HG03159 (cell line): ENCODE measurements around the gene RCAN2.

Experiments
- ATAC-seq: cut with Tn5 transposase; IDR thresholded peaks from one replicate; pipeline ENCODE4 v1.9.1; 2021; ENCODE audit warnings: mild to moderate bottlenecking, moderate library complexity; ENCODE audit not compliant: unreplicated experiment

The RCAN2 gene

DNA sequence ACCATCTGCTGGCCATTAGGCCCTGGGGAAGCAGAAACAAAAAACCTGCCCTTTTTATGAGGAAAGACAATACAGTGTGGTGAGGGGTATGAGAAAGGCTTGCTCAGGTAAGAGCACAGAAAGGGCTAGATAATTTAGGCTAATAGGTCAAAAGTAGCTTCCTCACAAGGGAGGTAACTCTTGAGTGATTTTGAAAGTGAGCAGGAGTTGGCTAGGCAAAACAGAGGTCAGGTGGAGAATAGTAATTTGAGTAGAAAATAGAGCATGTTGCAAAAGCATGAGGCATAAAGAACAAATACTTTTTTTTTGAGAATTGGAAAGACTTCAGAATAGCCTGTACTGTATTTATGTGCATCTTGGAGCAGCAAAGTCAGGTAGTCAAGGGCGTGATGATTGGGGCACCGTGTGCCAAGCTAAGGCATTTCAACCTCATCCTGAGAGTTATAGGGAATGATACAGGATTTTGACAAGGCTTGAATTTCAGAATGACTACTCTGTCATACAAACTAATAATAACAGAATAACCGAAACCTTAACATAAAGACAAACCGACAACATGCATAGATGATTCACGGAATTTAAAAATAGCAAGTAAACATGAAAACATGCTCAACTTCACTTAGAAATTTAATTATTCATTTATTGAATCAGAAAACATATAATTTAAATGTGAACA, 197.5 kb downstream of the RCAN2 start:
- ATAC-seq: peak; percentile 88

DNA sequence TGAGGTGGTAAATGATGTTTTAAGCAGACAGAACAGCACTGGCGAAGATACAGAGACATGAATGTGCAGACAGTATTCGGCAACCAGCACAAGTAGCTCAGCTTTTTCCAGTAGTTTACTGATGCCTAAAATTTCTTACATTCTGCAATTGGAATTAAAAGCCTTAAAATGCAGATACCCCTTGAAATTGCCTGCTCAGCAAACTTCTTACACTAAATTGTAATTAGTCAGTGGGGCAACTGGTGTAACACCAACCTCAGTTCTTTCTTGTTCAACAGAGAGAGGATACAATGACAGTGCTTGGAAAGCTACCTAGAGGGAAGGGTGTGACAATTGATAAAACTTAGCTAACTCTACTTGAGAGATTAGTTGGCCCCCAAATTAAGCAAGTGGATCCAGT, 199.4 kb downstream of the RCAN2 start:
- no peak for ATAC-seq

DNA sequence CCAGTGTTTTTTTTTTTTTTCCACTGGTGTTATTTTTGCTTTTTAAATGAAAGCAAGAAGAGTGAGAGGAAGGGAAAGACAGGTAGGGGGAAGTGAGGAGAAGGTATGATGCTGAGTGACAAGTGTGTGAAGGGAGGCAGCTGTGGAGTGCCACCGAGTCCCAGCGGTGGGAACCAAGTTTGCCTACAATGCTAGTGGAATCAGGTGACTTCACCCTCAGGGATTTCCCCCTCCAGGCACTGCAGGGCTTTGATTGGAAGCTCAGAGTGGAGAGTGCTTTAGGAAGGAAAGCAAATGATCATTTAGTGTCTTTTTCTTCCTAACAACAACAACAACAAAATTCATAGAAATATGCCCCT, 200.0 kb downstream of the RCAN2 start:
- no peak for ATAC-seq

- ATAC-seq: no peak
Measured at GRCh38 chr6:46290421-46291274, 200.6 kb downstream of the RCAN2 start.

DNA sequence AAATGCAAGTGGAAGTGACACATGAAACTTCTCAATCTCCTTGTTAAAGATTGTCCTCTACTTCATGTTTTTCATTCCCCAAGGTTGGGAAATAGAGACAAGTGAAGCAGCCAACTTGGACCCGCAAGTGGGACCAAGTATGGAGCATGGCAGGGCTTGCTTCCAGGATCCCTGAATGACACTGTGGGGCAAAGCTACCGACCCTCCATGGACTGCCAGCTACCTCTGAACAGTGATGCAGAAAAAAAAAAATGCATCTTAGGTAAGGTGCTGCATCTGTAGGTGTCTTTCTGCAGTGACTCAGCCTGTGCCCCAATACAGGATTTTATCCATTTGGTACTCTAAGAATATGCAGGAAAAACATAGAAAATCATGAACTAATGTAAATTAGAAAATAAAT, 201.4 kb downstream of the RCAN2 start:
- no peak for ATAC-seq

GRCh38 chr6:46288835-46289234, 202.4 kb downstream of the RCAN2 start:
- no peak for ATAC-seq

- ATAC-seq: no peak
Measured at GRCh38 chr6:46287681-46288080, 203.6 kb downstream of the RCAN2 start.

- ATAC-seq: no peak
Measured at GRCh38 chr6:46287043-46287442, 204.2 kb downstream of the RCAN2 start.

GRCh38 chr6:46284475-46284874, 206.8 kb downstream of the RCAN2 start:
- no peak for ATAC-seq

GRCh38 chr6:46281110-46281509, 210.1 kb downstream of the RCAN2 start:
- no peak for ATAC-seq

- no peak for ATAC-seq
Measured at GRCh38 chr6:46279874-46280273, 211.4 kb downstream of the RCAN2 start.

DNA sequence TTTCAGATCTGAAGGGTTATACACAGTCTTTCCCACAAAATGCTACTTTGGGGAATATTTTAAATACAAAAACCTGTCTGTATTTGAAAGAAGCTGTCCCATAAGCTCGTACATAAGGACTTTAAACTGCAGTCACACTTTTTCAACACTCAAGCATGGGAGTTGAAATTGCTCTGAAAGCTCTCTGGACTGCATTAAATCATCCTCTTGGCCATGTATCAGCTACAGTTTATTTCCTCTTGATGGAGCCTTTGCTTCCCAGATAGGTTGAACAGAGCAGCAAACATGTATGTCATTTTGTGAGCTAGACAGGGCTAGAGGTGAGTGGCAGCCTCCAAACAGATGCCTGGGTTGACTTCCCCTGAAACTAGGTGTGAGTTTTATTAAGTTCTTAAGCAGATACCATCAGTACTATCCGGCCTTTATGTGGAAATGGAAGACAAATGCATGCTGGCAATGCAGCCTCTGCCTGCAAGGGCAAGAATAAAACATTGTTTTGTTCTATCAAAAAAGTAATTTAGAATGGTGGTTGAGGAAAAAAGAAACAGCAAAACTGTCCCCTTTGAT, 214.6 kb downstream of the RCAN2 start:
- no peak for ATAC-seq

GRCh38 chr6:46274502-46274901, 216.7 kb downstream of the RCAN2 start:
- ATAC-seq: no peak

DNA sequence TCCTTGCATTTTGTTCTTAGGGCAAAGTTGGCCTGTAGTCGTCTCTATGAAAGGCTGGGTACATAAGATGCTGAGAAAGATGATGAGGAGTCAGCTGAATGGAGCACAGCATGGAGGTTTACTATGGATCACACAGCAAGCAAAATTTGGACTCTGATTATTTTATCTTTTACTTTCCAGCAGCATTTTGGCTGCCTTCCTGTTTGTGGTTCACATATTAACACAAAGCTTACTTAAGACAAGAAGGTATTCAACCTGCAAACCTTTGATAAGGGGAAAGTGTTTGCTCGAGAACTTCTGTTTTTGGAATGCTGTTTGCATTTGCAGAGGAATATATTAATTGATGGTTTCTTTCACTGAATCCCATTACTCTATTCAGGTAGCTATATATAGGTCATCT, 217.3 kb downstream of the RCAN2 start:
- no peak for ATAC-seq

DNA sequence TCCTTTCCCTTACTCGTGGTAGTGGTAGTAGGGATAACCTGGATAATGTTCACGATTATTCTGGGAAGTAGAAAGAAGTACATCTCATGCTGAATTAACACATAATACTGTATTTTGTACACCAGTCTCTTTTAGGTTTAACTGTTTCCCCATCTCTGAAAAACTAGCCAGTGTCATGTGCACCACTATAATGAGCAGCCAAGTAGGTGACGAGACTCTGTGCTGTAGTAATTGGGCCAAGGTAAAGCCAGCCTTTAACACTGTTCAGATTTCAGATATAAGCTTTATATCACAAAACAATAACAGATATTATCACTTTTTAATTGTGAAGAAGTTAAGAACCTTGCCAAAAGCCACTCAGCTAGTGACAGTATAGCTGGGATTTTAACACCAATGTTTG, 219.5 kb downstream of the RCAN2 start:
- no peak for ATAC-seq

DNA sequence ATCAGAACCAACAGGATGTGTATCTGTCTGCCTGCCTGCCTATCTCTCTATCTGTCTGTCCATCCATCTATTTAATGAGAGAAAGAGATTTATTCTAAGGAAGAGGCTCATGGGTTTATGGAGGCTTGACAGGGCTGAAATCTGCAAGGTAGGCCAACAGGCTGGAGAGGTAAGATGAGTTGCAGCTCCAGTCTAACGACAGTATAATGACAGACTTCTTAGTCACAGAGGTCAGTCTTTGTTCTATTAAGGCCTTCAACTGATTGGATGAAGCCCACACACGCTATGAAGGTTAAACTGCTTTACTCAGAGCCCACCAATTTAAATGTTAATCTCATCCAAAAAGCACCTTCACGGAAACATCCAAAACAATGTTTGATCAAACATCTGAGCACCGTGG, 220.1 kb downstream of the RCAN2 start:
- ATAC-seq: no peak

GRCh38 chr6:46270336-46270735, 220.9 kb downstream of the RCAN2 start:
- ATAC-seq: no peak

DNA sequence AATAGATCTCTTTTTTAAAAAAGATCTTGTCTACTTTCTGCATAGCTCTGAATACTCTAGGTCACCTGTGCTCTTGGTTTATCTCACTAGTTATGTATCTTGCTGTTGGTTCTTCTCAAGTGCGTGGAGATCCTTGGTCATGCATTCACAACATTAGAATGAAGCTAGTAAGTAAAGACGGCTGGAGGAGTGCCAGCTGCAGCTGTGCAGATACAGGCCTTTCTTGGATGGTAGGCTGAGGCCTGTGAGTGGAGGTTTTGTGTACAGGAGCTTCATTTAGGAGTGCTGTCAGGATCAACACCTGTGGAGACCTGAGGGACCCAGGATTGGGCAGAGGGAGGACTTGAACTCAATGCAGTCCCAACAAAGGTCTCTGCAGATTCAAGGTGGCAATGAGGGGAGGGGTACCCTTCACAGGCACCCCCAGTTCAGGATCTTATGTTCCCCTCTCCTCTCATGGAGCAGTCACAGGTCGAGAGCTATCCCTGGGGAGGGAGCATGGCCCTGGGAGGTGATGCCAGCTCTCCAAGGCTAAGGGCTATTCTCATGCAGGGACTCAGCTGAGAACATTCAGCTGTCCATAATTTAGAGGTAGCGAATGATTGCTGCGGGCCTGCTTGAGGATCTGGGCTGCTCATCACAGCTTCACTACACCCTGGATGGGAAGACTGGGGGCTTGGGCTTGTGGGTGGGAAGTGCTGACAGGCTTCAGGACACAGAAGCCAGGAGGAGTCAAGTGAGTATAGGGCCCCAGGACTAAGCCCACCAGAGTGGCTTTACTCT, 221.6 kb downstream of the RCAN2 start:
- no peak for ATAC-seq

GRCh38 chr6:46267515-46267914, 223.7 kb downstream of the RCAN2 start:
- ATAC-seq: no peak

DNA sequence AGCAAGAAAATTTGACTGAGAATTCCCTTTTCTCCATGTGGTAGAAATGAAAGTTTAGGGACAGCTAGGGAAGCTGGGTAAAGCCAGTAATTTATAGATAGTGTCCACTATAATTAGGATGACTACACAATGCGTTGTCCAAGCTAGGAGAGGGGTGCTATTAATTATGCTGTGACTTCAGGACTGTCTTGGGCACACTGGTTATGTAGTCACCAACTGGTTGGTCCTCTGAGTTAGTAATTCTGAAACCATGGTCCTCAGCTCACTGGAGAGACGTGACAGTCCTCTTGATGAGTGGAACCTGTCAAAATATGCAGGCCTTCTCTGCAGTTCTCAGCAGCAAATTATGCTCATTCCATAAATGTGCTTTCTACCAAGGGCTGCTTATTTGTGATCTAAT, 225.9 kb downstream of the RCAN2 start:
- no peak for ATAC-seq

GRCh38 chr6:46263707-46264086, 227.6 kb downstream of the RCAN2 start:
- ATAC-seq: no peak
